HepG2 (cell line): ENCODE measurements around the gene ATG2A. TPM values are rescaled to one million over a fixed set of nuclear protein-coding genes. Genes with fewer than 3 reads are reported as not detected.

ENCODE experiments used
- ATM ChIP-seq: fragments of 450-650 bp; IDR thresholded peaks from 2 replicates; pipeline ENCODE4 v1.7.1; 2017; ENCODE audit warnings: mild to moderate bottlenecking, borderline replicate concordance
- ATRX ChIP-seq: sonication (generic); formaldehyde crosslinking; IDR thresholded peaks from 2 replicates; pipeline ENCODE4 v1.4.0; 2020; ENCODE audit warnings: missing genetic modification reagents, borderline replicate concordance
- CREM ChIP-seq, 2 experiments: sonication (generic) in 1 of 2; formaldehyde crosslinking in 1 of 2; IDR thresholded peaks; 2 replicates each; pipeline versions ENCODE4 v1.4.0 to v1.6.1; 2016 to 2020; ENCODE audit warnings: antibody characterized with exemption in 1 of 2, mild to moderate bottlenecking in 1 of 2, missing genetic modification reagents in 1 of 2
- HNRNPUL1 ChIP-seq: fragments of 200-400 bp; formaldehyde crosslinking; IDR thresholded peaks from 2 replicates; pipeline ENCODE4 v1.6.1; 2017; ENCODE audit warnings: low read depth, mild to moderate bottlenecking, low read length, moderate library complexity
- HOXA3 ChIP-seq: sonication (generic); formaldehyde crosslinking; IDR thresholded peaks from 2 replicates; pipeline ENCODE4 v1.5.0; 2020; ENCODE audit warnings: missing genetic modification reagents
- MBD4 ChIP-seq: IDR thresholded peaks from 2 replicates; pipeline ENCODE4 v1.6.1; 2012; ENCODE audit warnings: low read length, inconsistent platforms, borderline replicate concordance
- SNAI1 ChIP-seq: sonication (generic); formaldehyde crosslinking; IDR thresholded peaks from 2 replicates; pipeline ENCODE4 v1.5.0; 2020; ENCODE audit warnings: mild to moderate bottlenecking, missing genetic modification reagents, borderline replicate concordance
- YEATS4 ChIP-seq: sonication (generic); formaldehyde crosslinking; IDR thresholded peaks from 2 replicates; pipeline ENCODE4 v1.4.0; 2020; ENCODE audit warnings: missing genetic modification reagents, borderline replicate concordance
- ZFP36 ChIP-seq: fragments of 150-350 bp; IDR thresholded peaks from 2 replicates; pipeline ENCODE4 v1.6.1; 2018; ENCODE audit warnings: borderline replicate concordance, low read length, low read depth; ENCODE audit not compliant: partially characterized antibody
- ZFP36L1 ChIP-seq: sonication (generic); formaldehyde crosslinking; IDR thresholded peaks from 2 replicates; pipeline ENCODE4 v1.8.0; 2022; ENCODE audit warnings: mild to moderate bottlenecking, missing genetic modification reagents, moderate library complexity
- ZNF138 ChIP-seq: sonication (generic); formaldehyde crosslinking; IDR thresholded peaks from 2 replicates; pipeline ENCODE4 v1.5.0; 2020; ENCODE audit warnings: mild to moderate bottlenecking, low read depth, missing genetic modification reagents
- ZNF296 ChIP-seq: sonication (generic); formaldehyde crosslinking; conservative IDR thresholded peaks from 2 replicates; pipeline ENCODE4 v1.5.0; 2020; ENCODE audit warnings: mild to moderate bottlenecking, missing genetic modification reagents
- ZNF607 ChIP-seq: sonication (generic); formaldehyde crosslinking; IDR thresholded peaks from 2 replicates; pipeline ENCODE4 v1.5.1; 2020; ENCODE audit warnings: missing genetic modification reagents, mild to moderate bottlenecking, borderline replicate concordance
- ZNF616 ChIP-seq: sonication (generic); formaldehyde crosslinking; IDR thresholded peaks from 2 replicates; pipeline ENCODE4 v1.5.0; 2020; ENCODE audit warnings: low read depth, mild to moderate bottlenecking, missing genetic modification reagents
- ZNF652 ChIP-seq: IDR thresholded peaks from 2 replicates; pipeline ENCODE4 v1.6.1; 2016; ENCODE audit warnings: low read depth, borderline replicate concordance
- polyA plus RNA-seq, 8 experiments: library from polyadenylated mRNA; depleted of rRNA in 3 of 8; stranded (reverse) in 7 of 8; unstranded in 1 of 8; fragments of >200 nt; fragmentation: Illumina TruSeq in 4 of 8; extraction: Trizol in 4 of 8; gene quantifications; 2 replicates each; pipeline versions ENCODE4 v1.2.1 to v1.2.3, GENCODE V29; 2011 to 2016; ENCODE audit warnings: low read depth in 4 of 8, missing spikeins in 1 of 8, mixed read lengths in 1 of 8; ENCODE audit not compliant: insufficient read depth in 1 of 8
- total RNA-seq, 5 experiments: library from RNA; depleted of rRNA; stranded (reverse); fragments of >200 nt; fragmentation: Illumina TruSeq; extraction: Trizol; gene quantifications; 2 replicates each; pipeline ENCODE4 v1.2.3, GENCODE V29; 2016; ENCODE audit warnings: low read depth in 1 of 5
- TF ChIP-seq, protein P1 (sequence below): sonication (generic); formaldehyde crosslinking; conservative IDR thresholded peaks from 2 replicates; pipeline ENCODE4 v1.8.0; 2022; ENCODE audit warnings: low read depth, missing genetic modification reagents
- TF ChIP-seq, protein P2 (sequence below): IDR thresholded peaks from 2 replicates; pipeline ENCODE4 v1.6.1; 2016; ENCODE audit warnings: mild to moderate bottlenecking, missing biosample characterization, missing genetic modification reagents
- TF ChIP-seq, protein P3 (sequence below): sonication (generic); formaldehyde crosslinking; IDR thresholded peaks from 2 replicates; pipeline ENCODE4 v1.5.1; 2020; ENCODE audit warnings: mild to moderate bottlenecking, missing genetic modification reagents, moderate library complexity
- TF ChIP-seq, protein P4 (sequence below): sonication (generic); formaldehyde crosslinking; IDR thresholded peaks from 2 replicates; pipeline ENCODE4 v1.5.0; 2020; ENCODE audit warnings: mild to moderate bottlenecking, missing genetic modification reagents, moderate library complexity
- TF ChIP-seq, protein P5 (sequence below), 2 experiments: sonication (generic) in 1 of 2; formaldehyde crosslinking in 1 of 2; IDR thresholded peaks; 2 replicates each; pipeline versions ENCODE4 v1.4.0 to v1.6.1; 2018 to 2020; ENCODE audit warnings: missing genetic modification reagents in 2 of 2, borderline replicate concordance in 1 of 2, low read depth in 1 of 2, mild to moderate bottlenecking in 1 of 2, missing biosample characterization in 1 of 2

Gene ATG2A
- total and polyA plus RNA-seq, 2 of the 13 experiments (the other 11 are each of a cell fraction or from before 2014, with no cell fraction given) = 6.7 to 8.0 TPM

DNA sequence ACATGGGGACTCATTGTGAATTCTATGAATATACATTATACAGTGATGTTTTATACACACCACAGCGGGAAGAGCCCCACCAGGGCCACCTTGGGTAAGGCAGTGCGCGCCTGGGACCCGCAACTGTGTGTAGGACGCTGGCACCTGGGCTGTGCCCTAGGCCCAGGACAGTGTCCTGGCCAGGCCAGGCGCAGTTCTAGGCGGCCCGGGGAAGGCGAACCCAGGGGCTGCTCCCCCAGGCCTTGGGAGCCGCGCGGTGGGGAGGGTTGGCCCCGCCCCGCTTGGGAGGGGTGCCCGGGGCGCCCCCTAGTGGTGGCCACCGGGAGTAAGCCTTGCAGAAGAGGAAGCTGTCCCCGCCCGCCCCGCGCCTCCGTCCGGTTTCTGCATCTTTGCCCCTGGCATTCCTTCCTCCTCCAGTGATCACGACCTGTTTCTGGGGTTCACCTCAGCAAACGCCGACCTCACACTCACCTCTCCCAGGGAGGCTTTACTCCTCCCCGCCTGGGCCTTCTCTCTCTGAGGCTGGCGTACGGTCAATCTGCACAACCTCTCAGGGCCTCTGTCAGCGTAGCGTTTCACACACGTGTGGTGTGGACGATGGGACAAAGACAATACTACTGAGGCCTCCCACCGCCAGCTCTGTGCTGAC is 29.1 kb downstream of the ATG2A start (continued):
- TF ChIP-seq MBD4 (no peak), ZNF138 (CRISPR knock-in tag) (no peak; the same call in 1 of the 2 replicates), ZNF296 (CRISPR knock-in tag) (peak; percentile 75; the same call in 1 of the 2 replicates), ZNF607 (CRISPR knock-in tag) (no peak; the same call in 1 of the 2 replicates), ZNF652 (CRISPR knock-in tag) (no peak), CREM (IDR thresholded peaks at IDR 0.05) (0 out of 2 replicates have a peak, but pooled peaks have one; percentile 27), CREM (CRISPR knock-in tag; IDR thresholded peaks at IDR 0.05) (no peak), ZNF616 (CRISPR knock-in tag) (no peak), SNAI1 (peak; percentile 66; the same call in 1 of the 2 replicates), YEATS4 (peak; percentile 70; the same call in 1 of the 2 replicates), HOXA3 (CRISPR knock-in tag) (peak; percentile 85), ZFP36 (no peak), ZFP36L1 (CRISPR knock-in tag) (no peak), ATM (no peak), ATRX (no peak), HNRNPUL1 (no peak)
- TF ChIP-seq, protein P1, sequence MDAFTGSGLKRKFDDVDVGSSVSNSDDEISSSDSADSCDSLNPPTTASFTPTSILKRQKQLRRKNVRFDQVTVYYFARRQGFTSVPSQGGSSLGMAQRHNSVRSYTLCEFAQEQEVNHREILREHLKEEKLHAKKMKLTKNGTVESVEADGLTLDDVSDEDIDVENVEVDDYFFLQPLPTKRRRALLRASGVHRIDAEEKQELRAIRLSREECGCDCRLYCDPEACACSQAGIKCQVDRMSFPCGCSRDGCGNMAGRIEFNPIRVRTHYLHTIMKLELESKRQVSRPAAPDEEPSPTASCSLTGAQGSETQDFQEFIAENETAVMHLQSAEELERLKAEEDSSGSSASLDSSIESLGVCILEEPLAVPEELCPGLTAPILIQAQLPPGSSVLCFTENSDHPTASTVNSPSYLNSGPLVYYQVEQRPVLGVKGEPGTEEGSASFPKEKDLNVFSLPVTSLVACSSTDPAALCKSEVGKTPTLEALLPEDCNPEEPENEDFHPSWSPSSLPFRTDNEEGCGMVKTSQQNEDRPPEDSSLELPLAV (CRISPR knock-in tag) = no peak
- TF ChIP-seq, protein P2, sequence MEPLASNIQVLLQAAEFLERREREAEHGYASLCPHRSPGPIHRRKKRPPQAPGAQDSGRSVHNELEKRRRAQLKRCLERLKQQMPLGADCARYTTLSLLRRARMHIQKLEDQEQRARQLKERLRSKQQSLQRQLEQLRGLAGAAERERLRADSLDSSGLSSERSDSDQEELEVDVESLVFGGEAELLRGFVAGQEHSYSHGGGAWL (CRISPR knock-in tag) = peak; percentile 59
- TF ChIP-seq, protein P3, sequence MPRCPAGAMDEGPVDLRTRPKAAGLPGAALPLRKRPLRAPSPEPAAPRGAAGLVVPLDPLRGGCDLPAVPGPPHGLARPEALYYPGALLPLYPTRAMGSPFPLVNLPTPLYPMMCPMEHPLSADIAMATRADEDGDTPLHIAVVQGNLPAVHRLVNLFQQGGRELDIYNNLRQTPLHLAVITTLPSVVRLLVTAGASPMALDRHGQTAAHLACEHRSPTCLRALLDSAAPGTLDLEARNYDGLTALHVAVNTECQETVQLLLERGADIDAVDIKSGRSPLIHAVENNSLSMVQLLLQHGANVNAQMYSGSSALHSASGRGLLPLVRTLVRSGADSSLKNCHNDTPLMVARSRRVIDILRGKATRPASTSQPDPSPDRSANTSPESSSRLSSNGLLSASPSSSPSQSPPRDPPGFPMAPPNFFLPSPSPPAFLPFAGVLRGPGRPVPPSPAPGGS = no peak
- TF ChIP-seq, protein P4, sequence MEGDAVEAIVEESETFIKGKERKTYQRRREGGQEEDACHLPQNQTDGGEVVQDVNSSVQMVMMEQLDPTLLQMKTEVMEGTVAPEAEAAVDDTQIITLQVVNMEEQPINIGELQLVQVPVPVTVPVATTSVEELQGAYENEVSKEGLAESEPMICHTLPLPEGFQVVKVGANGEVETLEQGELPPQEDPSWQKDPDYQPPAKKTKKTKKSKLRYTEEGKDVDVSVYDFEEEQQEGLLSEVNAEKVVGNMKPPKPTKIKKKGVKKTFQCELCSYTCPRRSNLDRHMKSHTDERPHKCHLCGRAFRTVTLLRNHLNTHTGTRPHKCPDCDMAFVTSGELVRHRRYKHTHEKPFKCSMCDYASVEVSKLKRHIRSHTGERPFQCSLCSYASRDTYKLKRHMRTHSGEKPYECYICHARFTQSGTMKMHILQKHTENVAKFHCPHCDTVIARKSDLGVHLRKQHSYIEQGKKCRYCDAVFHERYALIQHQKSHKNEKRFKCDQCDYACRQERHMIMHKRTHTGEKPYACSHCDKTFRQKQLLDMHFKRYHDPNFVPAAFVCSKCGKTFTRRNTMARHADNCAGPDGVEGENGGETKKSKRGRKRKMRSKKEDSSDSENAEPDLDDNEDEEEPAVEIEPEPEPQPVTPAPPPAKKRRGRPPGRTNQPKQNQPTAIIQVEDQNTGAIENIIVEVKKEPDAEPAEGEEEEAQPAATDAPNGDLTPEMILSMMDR = peak; percentile 94
- TF ChIP-seq, protein P5, sequence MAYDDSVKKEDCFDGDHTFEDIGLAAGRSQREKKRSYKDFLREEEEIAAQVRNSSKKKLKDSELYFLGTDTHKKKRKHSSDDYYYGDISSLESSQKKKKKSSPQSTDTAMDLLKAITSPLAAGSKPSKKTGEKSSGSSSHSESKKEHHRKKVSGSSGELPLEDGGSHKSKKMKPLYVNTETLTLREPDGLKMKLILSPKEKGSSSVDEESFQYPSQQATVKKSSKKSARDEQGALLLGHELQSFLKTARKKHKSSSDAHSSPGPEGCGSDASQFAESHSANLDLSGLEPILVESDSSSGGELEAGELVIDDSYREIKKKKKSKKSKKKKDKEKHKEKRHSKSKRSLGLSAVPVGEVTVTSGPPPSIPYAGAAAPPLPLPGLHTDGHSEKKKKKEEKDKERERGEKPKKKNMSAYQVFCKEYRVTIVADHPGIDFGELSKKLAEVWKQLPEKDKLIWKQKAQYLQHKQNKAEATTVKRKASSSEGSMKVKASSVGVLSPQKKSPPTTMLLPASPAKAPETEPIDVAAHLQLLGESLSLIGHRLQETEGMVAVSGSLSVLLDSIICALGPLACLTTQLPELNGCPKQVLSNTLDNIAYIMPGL (CRISPR knock-in tag; IDR thresholded peaks at IDR 0.05; ENCODE audit: borderline replicate concordance in 1 of 2, low read depth in 1 of 2) = peak; percentile 68 to 94
